Measurements from ENCODE around the gene PLA2G4C.

- no peak for TF ChIP-seq RFX5 (IDR thresholded peaks at IDR 0.05; ENCODE audit: borderline replicate concordance, low read depth, low read length)
- TF ChIP-seq CTCF (IDR thresholded peaks at IDR 0.05; ENCODE audit: control extremely low read depth in 1 of 3, insufficient read depth in 1 of 3, low read depth in 1 of 3, low read length in 3 of 3): no peak
- TF ChIP-seq POLR2A (IDR thresholded peaks at IDR 0.05; ENCODE audit: control extremely low read depth in 1 of 2, low read depth in 2 of 2, low read length in 2 of 2): no peak
- no peak for TF ChIP-seq CHD2 (IDR thresholded peaks at IDR 0.05; ENCODE audit: low read length)
- no peak for TF ChIP-seq CREB1 (IDR thresholded peaks at IDR 0.05)
- TF ChIP-seq ATF3 (IDR thresholded peaks at IDR 0.05; ENCODE audit: insufficient read depth, low read depth, low read length): no peak
These were observed 106.4 kb downstream of the PLA2G4C start for GRCh38 chr19:48004236-48004635.
